ENCODE results near the gene XBP1. TPM values are rescaled to one million over a fixed set of nuclear protein-coding genes. Genes with fewer than 3 reads are reported as not detected.

The XBP1 gene
- total and polyA plus RNA-seq, 2 donors (not counting 3 experiments of a cell fraction or from before 2014, with no cell fraction given): 90.4 to 102 TPM

- DNase-seq (ENCODE audit: low read depth, low spot score) (no peak), FAIRE-seq (no peak)
- H3K36me3 ChIP-seq (ENCODE audit: control insufficient read depth in 2 of 2, extremely low read depth in 1 of 2, insufficient read depth in 2 of 2, low read length in 2 of 2): no peaks in the 10 kb centered on the region
- H3K9me1 ChIP-seq (replicated peaks; ENCODE audit: control insufficient read depth, extremely low read depth, insufficient read depth, low read length): no peaks in the 10 kb centered on the region
- CTCF ChIA-PET: interaction anchor here (1.2 kb wide), 1 partner anchor 8 kb away, joined by 4 read pairs; no protein-coding TSS in a partner anchor
- H4K20me1 ChIP-seq (replicated peaks; ENCODE audit: control insufficient read depth, extremely low read depth, insufficient read depth, low read length): no peaks in the 10 kb centered on the region
- no peak overlapping the region for H3K27ac ChIP-seq (ENCODE audit: insufficient read depth, low read depth, low read length)
- POLR2A ChIA-PET: no interaction called here
- no peak overlapping the region for H2AFZ ChIP-seq (ENCODE audit: low read depth, low read length)
- H3K4me3 ChIP-seq (replicated peaks in 1 of 3; ENCODE audit: insufficient read depth in 1 of 3, low read depth in 1 of 3, low read length in 3 of 3): no peak overlapping the region
- intact Hi-C loops (cut with micrococcal nuclease) (no loop called here), dilution Hi-C loops (cut with MboI; ENCODE audit: extremely low pct_ligation_motif_present, low sequenced_read_pairs) (no loop called here)
- no peak overlapping the region for H3K9ac ChIP-seq (replicated peaks; ENCODE audit: extremely low read depth, insufficient read depth, low read length)
- no peaks in the 10 kb centered on the region for H3K27me3 ChIP-seq (ENCODE audit: control insufficient read depth in 2 of 2, insufficient read depth in 2 of 2, low read length in 2 of 2)
- H3K9me3 ChIP-seq (replicated peaks; ENCODE audit: control insufficient read depth, insufficient read depth, low read length): no peaks in the 10 kb centered on the region
- TF ChIP-seq POLR2A (IDR thresholded peaks at IDR 0.05; ENCODE audit: low read depth, low read length) (no peak), MYC (IDR thresholded peaks at IDR 0.05; ENCODE audit: low read depth, low read length) (no peak), POLR2AphosphoS5 (IDR thresholded peaks at IDR 0.05; ENCODE audit: insufficient read depth, low read depth, low read length) (no peak), JUN (IDR thresholded peaks at IDR 0.05; ENCODE audit: borderline replicate concordance, insufficient read depth, insufficient read length, low read depth) (no peak), CTCF (IDR thresholded peaks at IDR 0.05; ENCODE audit: extremely low read depth in 1 of 2, insufficient read depth in 1 of 2, low read depth in 1 of 2, low read length in 2 of 2) (no peak), GATA2 (IDR thresholded peaks at IDR 0.05; ENCODE audit: insufficient read depth, insufficient read length, low read depth, low read length) (no peak), MAX (IDR thresholded peaks at IDR 0.05; ENCODE audit: insufficient read depth, insufficient read length) (no peak), FOS (IDR thresholded peaks at IDR 0.05; ENCODE audit: borderline replicate concordance, insufficient read depth, low read length) (no peak), EZH2 (IDR thresholded peaks at IDR 0.05; ENCODE audit: borderline replicate concordance, low read depth, low read length, severe bottlenecking) (no peak)
- no peak overlapping the region for H3K4me2 ChIP-seq (ENCODE audit: insufficient read depth, low read length)
- peaks cover 8% of the 10 kb centered on the region for H3K79me2 ChIP-seq (ENCODE audit: control insufficient read depth, insufficient read depth, low read length)
- BruUV-seq (replicated peaks): no TSS peak
- H3K4me1 ChIP-seq (ENCODE audit: control insufficient read depth, extremely low read depth, insufficient read depth, low read length): peaks cover 4% of the 10 kb centered on the region
These were observed 31.5 kb downstream of the XBP1 start for GRCh38 chr22:28768701-28769393.

Measured in endothelial cell of umbilical vein (primary cell).